NCI-H2227 treated with DMSO at 0.1 percent for 48 hours (cell line): ENCODE results near the gene RPL39L.

Experiments used
- DNase-seq: peaks from one replicate; lab custom pipeline; 2025; lab: John Stamatoyannopoulos, UW

RPL39L gene

DNA sequence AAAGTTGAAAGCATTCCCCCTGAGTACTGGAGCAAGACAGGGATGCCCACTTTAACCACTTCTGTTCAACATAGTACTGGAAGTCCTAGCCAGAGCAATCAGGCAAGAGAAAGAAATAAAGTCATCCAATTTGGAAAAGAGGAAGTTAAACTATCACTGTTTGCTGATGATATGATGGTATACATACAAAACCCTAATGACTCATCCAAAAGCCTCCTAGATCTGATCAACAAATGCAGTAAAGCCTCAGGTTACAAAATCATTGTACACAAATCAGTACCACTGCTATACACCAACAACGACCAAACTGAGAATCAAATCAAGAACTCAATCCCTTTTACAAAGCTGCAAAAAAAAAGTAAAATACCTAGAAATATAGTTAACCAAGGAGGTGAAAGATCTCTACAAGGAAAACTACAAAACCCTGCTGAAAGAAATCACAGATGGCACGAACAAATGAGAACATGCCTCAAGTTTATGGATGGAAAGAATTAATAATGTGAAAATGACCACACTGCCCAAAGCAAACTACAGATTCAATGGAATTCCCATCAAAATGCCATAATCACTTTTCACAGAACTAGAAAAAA, 40.3 kb downstream of the RPL39L start:
- DNase-seq, result no peak

DNA sequence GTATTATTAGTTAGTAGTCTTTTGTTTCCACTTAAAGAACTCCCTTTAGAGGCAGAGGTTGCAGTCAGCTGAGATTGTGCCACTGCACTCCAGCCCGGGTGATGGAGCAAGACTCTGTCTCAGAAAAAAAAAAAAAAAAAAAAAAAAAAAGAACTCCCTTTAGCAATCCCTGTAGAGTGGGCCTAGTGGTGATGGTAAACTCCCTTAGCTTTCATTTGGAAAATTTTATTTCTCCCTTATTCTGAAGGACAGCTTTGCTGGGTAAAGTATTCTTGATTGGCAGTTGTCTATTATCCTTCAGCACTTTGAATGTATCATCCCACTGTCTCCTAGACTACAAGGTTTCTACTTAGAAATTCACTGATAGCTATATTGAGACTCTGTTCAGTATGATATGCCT, 46.0 kb downstream of the RPL39L start:
- no peak for DNase-seq

DNA sequence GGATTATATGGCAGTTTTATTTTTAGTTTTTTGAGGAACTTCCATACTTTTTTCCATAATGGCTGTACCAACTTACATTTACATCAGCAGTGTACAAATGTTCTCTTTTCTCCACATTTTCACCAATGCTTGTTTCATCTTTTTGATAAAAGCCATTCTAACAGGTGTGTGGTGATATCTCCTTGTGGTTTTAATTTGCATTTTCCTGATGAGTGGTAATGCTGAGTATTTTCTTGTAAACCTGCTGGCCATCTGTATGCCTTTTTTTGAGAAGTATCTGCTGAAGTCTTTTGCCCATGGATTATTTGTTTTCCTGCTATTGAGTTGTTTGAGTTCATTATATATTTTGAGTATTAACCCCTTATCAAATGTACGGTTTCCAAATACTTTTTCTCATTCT, 50.6 kb downstream of the RPL39L start:
- DNase-seq, result no peak

DNA sequence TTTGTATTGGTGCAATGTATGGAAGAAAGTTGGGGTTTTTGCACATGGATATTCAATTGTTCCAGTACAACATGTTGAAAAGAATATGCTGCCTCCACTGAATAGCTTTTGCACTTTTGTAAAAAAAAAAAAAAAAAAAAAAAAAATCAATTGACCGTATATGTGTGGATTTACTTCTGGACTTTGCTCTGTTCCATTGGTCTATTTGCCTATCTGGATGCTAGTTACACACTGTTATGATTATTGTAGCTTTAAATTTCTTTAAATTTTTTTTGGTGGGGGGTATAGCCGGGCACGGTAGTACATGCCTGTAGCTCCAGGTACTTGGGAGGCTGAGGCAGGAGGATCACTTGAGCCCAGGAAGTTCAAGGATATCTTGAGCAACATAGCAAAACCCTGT, 52.5 kb downstream of the RPL39L start:
- no peak for DNase-seq

DNA sequence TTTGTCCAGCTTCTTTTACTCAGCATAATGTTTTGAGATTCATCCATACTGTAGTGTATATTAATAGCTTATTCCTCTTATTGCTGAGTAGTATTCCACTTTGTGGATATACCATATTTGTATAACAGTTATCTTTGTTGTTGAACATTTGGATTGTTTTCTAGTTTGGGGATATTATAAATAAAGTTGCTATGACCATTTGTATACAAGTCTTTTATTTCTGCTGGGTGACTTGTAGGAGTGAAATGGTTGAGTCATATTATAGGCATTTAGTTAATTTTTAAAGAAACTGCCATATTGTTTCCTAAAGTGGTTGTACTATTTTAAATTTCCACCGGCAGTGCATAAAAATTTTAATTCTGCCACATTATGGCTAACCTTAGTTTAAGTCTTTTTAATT, 53.4 kb downstream of the RPL39L start:
- no peak for DNase-seq

DNA sequence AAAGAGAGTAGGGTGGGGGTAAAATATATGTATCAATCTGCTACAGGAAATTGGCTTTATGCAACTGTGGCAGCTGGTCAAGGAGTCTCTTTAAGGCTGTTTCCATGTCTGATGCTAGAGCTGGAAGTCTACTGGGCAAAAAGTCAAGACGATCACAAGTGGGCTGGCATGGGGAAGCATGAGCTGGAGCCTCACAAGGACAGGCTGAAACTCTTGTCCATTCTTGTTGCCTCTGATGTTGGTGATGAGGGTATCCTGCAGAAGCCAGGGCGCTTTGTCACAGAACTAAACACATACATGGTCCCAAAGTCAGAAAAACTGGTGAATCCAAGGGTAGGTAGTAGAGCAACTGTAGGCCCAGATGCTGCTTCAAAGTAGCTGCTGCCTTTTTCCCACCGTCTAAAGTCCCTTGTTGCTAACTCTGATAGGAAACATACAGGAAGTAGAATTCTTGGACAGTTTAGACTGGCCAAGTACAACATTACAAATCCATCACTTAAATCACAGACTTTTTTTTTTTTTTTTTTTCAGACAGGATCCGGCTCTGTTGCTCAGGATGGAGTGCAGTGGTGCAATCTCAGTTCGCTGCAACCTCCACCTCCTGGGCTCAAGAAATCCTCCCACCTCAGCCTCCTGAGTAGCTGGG, 54.2 kb downstream of the RPL39L start:
- no peak for DNase-seq

DNA sequence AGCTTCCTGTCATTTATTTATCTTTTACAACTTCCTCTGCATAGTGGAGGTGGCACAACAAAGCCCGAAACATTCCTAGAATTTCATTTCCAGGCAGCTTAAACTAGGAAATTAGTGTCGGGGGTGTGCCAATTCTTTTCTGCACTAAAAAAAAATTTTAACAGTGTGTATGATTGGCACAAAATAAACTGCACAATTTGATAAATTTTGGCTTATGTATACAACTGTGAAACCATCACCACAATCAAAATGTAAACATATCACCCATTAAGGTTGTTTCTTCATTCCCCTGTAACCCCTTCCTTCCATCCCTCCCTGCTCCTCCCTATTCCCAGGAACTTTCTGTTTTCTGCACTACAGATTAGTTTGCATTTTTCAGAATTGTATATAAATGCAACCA, 54.7 kb downstream of the RPL39L start:
- no peak for DNase-seq

DNA sequence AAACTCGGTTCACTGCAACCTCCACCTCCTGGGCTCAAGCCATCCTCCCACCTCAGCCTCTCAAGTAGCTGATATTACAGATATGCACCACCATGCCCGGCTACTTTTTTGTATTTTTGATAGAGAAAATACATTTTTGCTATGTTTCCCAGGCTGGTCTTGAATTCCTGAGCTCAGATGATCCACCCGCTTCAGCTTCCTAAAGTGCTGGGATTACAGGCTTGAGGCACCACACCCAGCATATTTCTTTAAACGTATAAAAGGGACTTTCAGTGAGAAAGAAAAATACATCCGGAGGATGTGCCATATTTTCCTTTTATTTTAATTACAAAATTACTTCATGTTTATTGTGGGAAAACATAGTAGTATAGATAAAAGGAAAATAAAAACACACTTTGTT, 55.2 kb downstream of the RPL39L start:
- no peak for DNase-seq

DNA sequence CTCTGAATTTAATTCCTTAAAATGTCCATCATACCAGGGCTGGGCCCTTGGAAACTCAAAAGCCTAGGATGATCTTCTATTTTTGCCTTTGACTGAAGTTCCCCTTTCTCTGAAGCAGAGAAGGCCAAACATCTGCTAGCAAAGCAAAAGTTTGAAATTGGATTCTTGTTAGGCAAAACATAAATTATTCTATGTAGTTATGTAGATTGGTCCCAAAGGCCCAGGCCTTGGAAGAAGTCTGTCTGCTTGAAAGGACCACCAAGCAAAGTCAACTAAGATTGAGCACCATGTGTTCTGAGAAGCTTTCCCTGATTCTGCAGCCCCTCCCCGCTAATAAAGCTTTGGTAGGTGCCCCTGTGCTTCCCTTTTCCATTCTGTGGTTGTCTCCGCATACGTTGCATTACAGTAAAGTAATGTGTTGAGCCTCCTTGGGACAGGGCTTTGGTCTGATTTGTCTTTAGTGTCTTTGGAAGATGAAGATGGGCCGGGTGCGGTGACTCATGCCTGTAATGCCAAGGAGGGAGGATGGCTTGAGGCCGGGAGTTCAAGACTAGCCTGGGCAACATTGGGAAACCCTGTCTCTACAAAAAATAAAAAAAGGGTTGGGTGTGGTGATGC, 56.4 kb downstream of the RPL39L start:
- DNase-seq, result no peak

DNA sequence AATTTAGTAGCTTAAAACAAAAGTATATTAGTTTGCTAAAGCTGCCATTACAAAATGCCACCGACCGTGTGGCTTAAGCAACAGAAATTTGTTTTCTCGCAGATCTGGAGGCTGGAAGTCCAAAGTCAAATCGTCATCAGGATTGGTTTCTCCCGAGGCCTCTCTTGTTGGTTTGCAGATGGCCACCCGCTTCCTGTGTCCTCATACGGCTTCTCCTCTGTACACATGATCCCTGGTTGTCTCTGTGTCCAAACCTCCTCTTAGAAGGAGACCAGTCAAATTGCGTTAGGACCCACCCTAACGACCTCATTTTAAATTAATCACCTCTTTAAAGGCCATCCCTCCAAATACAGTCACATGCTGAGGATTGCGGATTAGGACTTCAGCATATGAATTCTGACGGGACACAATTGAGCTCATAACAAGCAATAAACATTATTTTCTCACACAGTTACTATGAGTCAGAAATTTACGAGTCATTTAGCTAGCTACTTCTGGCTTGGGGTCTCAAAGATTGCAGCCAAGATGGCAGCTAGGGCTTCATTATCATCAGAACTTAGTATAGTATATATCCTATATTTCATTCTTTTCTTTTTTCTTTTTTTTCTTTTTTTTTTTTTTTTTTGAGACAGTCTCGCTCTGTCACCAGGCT, 58.4 kb downstream of the RPL39L start:
- no peak for DNase-seq

DNA sequence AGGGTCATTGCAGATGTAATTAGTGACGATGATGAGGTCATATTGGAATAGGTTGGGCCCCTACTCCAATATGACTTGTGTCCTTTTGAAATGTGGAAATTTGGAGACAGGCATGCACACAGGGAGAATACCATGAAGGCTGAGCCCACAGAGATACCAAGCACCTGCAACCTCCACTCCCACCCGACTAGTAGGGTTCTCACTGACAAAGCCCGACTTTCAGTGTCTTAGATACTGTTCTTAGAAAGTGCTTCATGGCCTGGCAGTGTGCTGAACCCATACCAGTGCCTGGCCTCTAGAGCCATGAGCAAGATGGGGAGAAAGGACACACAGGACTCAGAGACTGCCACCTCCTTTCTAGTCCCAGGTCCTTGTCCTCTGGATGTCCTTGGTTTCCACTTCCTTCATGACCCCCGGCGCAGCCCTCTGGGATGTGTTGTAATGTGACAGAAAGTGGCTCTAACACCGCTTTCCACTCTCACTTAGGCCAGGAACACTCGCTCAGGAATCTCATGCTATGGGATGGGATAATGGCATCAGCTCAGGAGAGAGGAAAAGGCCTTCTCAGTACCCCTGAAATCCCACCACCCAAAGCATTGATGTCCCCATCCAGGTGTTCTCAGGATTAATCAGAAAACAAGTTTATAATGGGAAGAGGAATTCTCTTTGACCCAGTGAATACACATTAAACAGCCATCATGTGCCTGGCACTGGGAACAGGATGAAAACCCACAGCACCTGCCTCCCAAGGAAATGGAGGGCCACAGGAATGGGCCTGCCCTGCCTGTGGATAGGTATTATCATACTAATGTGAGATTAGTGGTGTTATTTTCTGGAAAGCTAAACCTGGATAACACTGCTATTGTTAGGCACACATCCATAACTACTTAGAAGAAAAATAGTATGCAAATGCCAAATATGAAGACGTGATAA, 59.9 kb downstream of the RPL39L start:
- no peak for DNase-seq

DNA sequence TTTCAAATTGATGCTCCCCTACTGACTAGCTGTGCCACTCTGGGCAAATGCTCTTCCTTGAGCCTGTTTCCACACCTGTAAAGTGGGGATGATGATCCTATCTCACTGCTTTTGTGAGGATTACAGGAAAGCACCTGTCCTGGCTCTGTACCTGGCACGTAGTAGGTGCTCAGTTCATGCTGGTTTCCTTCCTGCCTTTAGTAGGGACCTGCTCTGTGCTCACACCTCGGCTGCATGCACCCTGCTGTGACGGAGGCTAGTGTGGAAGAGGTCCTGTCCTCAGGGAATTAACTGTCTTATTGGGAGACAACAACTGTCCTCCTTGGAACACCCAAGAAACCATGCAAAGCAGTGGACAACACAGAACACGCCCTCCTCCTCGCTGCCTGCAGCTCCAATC, 61.8 kb downstream of the RPL39L start:
- DNase-seq, result no peak

DNA sequence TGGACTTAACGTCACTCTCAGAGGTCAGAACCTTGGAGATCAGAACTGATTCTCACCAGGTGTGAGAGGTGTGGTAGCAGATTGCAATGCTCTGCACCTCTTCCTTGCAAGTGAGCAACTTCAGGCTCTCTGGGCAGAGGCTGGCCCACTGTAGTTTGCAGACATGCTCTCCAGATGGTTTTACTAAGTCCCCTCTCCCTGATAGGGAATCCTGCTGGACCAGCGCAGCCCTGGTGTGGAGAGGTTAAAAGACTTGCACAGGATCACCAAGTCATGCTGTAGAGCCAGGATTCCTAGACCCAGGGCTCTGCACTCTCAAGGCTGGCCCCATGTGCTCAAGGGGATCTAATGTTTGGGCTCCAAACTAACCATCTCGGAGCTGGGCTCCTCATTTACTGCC, 62.2 kb downstream of the RPL39L start:
- DNase-seq, result no peak

DNA sequence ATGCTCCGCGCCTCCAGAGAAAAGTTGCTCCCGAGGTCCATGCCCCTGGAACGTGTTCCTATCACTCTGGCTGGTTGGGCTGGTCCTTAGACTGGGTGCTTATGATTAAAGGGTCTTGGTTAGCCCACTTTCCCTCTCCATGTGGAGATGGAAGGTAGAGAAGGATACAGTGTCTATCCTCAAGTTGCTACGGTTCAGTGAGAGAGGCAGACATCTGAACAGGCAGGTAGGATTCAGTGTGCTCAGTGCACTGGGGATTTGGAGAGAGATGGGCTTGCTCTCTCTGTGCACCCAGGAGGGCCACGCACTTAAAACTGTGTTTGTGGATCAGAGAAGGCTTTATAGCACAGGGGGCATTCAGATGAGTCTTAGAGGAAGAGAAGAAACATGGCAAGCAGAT, 63.0 kb downstream of the RPL39L start:
- no peak for DNase-seq

DNA sequence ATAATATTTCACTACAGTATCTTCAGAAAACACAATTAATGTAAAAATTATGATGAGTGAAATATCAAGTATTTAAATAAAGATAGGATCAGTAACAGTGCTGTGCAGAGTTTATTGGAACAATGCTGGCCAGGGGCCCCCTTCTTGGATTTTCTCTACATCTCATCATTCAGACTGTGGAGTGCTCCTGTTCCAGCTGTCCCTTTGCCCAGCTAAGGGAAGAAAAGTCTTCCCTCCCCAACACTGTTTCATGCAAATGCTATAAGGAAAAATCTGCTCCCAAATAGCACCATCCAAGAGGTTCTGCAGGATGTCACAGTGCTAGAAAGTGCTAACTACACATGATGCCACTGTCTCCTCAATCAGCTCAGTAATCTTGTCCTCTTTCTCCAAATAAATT, 64.5 kb downstream of the RPL39L start:
- DNase-seq, result no peak

DNA sequence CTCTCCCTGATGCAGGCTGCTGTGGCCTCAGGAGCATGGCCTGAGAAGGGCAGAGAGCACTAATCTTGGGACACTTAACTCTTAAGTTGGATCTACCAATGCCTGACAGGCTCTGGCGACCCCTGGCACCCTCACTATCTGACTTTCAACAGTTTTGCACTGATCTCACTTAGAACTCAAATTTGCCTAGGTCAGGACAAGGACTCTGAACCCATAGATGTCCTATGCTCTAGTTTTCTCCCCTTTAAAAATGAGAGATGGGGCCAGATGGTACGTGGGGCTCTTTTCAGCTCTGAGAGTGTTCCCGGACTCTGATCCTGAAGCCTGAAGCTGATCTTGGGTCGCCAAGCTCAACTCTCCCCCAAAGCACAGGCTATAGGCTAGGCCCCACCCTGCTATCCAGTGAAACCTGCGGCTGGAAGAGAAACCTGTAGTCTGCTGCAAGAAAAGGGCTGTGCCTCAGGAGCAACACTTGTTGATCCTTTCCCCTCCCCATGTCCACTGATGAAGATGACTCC, 65.7 kb downstream of the RPL39L start:
- no peak for DNase-seq

DNA sequence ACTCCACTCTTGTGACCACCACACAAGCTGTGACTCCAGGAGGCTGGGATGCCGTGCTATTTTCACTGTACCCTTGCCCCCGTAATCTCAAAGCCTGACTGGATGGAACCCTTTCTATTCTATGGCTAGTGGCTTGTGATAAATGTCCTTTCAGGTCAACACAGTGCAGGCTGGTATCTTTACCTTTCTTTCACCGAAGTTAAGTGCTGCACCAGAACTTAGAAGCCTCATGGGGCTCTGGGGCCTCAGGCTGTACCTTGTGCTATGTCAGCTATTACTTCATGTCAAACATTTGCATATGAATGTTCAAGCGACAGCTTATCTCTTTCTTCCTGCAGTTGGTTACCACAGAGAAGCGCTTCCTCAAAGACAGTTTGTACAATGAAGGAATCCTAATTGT, 66.8 kb downstream of the RPL39L start:
- no peak for DNase-seq

DNA sequence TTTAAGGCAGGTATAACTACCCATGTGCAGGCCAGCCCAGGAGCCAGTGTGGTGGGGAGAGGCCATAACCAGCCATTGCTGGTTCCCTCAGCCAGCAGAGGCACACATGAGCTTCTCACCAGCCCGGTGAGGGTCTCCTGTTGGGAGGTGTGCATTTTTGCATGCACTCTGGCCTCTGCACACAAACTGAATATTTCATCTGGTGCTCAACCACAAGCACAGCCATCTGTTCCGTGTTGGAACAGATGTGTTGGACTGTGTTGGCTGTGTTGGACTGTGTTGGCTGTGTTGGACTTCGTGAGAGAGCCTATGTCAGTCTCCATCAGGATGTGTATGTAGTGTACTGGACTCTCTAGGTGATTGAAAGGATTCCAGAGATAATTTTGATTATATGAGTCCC, 67.2 kb downstream of the RPL39L start:
- no peak for DNase-seq
